SW 1271 (cell line): ENCODE results near the gene JAM3.
"Not testable (repeated sequence)": the region's sequence is repeated elsewhere in the genome, so short reads cannot be mapped to it uniquely, and the experiment has no call there.

ENCODE experiments used
- DNase-seq, 2 experiments: peaks; one replicate each; lab custom pipeline; 2025; lab: John Stamatoyannopoulos, UW

The JAM3 gene

DNA sequence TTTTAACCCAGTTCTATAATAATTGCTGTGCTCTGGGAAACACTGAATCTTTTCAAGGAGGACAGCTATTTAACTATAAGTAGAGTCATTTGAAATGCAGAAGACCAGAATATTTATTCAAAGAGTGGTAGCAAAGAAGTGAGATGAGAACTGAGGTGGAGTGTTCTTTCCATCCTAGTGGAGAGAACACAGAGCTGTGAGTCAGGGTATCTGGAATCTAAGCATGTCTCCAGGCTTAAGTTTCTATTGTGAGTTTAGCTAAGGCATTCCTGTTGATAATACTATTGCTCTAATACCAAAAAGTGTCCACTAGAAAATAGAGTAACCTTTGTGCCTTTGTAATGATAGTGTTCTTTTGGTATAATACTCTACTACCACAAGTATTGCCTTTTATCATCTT, 32.4 kb downstream of the JAM3 start:
- no peak for DNase-seq

DNA sequence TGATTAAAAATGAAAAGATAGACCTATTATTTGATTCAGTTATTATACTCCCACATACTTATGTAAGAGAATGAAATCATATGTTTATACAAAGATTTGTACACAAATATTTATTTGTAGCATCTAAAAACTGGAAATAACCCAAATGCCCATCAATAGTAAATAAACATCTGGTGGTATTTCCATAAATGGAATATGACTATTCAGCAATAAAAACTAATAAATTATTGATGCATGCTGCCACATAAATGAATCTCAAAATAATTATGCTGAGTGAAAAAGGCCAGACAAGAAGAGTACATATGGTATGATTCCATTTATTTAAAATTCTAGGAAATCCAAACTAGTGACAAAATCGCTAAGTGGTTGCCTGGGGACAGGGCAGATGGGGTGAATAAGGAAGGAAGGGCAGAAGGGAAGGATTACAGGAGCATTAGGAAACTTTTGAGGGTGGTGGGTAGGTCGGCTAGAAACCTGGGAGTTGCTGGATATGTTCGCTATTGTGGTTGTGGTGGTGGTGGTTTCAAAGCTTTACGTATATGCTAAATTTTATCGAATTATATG, 41.5 kb downstream of the JAM3 start:
- DNase-seq = no peak

DNA sequence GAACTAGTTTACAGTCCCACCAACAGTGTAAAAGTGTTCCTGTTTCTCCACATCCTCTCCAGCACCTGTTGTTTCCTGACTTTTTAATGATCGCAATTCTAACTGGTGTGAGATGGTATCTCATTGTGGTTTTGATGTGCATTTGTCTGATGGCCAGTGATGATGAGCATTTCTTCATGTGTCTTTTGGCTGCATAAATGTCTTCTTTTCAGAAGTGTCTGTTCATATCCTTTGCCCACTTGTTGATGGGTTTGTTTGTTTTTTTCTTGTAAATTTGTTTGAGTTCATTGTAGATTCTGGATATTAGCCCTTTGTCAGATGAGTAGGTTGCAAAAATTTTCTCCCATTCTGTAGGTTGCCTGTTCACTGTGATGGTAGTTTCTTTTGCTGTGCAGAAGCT, 44.9 kb downstream of the JAM3 start:
- not testable (repeated sequence) for DNase-seq

DNA sequence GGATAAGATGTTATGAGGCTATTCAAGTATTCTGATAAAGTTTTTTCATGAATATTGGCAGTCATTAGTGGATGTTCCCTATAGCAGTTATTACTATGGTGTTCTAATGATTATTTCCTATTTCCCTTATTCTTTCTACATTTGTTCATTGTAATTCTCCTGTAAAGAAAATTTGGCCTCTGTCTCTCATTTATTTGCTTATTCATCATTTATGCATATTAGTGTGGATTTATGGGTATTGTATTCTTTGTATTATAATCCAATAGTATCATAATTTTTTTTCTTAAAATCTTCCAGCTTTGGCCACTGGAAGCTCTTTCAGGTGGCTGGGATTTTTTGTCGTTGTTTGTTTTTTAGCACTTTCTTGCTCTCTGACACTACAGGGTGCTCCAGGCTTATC, 47.3 kb downstream of the JAM3 start:
- DNase-seq = no peak

DNA sequence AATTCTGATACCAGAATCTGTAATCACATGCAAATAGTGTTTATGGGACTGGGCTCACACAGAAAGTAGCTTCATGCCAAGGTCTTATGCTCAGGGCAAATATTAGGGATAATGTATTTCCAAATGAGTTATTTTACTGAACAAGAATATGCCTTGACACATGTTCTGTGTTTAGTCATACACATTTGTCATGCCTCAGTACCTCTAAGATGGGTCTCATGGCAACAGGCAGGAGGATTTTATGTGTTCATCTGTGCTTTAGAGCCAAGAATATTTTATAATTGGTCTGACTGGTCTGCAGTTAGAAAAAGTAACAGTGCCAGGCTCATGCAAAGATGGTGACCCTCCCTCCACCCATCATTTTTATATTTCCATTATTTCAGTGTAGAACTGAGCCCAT, 49.1 kb downstream of the JAM3 start:
- DNase-seq = no peak

DNA sequence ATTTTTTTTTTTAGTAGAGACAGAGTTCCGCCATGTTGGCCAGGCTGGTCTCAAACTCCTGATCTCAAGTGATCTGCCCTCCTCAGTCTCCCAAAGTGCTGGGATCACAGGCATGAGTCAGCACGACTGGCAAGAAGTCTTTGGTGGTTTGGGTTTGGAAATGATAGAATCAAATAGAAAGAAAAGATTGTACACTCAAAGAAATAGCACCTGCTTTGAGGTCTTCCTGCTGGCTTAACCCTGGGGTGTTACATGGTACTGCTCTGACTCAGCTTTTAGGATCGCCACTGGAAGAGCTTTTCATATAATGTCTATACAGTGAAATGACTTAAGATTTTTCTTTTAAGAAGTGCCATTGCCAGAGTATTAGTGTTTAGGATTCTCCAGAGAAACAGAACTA, 50.2 kb downstream of the JAM3 start:
- no peak for DNase-seq

DNA sequence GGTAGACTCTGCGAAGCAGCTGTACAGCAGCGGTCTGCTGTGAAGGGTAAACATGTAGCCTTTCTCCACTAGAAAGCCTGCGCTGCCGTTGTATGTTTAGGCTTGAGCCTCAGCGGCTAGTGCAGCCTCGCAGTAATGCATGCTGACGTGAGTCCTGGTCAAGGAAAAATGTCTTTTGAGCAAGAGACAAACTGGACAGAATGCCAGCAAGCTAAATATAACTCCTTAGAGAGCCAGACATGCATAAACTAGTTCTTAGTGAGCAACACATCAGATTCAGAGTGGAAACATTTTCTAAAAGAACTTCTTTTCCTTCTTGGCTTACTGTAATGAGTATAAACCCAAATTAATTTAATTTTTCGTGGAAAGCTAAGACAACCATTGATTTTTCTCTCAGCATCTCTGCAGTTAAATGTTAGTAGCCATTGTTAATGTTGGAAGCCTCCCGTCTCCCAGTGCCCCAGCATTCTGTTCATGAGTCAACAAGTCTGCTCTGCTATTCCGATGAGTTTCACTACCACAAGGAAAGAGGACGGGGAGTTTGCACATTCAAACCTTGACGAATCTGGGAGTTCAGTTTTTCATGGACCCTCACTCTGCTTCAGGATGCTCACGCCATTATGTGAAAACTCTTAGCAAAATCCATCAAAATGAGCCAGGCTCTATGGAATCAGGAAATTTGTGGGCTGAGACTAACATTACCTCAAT, 51.4 kb downstream of the JAM3 start:
- no peak for DNase-seq

DNA sequence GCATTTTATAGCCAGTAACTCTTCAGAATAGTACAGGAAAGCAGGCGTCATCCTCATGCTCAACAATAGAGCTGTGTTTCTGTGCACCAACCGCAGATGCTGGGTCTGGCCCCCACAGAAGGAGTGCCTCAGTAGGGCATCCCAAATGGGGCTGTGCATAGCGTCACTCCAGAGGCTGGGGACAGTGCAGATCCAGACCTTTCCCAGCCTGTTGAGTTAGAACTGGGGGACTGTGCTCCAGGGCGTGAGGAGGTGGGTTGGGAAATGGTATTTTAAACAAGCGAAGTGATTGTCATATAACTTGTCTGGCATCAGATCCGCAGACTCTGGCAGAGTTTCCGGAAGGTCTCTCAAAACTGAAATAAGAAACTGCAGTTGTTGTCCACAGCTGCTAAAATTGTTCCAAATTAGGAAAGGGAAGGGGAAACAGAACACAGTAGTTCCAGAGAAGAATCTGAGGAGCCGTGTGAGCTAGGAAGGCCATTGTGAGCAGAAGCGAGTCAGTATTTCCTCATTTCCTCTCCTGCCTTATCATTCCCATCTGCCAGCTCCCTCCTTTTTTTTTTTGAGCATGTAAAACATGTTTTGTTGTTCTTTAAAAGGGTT, 52.2 kb downstream of the JAM3 start:
- DNase-seq = no peak

DNA sequence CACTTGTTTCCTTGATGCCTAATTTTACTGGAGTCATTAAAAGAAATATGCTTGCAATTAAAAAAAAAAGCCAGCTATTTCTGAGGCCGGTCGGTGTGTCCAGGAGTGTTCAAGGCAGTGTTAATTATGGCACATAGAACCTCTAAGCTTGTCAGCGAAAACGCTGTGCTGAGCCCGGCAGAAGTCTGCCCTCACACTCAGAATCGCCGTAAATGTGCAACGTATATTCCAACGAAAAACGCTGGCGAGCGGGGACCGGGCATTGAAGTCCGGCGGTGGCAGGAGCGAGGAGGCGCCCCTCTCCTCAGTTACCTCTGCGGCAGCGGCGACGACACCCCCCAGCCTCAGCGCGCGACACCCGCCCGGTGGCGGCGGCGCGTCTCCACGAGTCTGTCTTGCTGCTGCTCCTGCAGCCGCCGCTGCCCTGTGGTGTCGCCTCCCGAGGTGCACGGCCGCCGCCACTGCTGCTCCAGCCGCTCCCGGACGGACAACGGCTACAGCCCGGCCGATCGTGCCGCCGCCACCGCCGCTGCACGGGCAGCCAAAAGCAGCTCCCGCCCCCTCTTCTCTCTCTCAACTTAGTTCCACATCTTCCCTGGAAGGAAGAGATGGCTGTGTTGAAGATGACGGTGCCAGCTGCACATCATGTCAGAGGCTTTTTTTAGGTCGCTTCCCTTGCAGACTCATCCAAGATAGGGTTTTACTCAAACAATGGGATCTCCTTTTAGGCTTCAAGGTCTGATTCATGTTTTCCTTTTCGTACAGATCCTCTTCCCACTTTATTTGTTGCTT, 56.0 kb downstream of the JAM3 start:
- DNase-seq = no peak

DNA sequence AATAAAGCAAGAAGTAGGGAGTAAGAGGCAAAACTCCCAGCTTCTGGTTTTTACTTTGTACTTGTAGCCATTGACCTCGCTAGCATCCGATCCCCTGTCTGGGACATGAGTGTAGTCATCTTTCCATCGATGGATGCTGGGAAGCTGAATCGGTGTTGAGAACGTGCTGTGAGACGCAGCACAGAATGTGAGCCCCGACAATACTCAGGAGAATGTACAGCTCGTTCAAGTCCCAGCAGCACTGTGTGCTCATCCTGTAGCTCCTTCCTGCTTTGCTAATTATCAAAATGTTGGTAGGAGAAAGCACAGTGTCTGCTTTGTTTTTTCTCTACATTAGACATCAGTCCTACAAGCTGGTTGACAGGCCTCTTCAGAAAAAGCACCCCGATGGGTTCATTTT, 56.6 kb downstream of the JAM3 start:
- no peak for DNase-seq

DNA sequence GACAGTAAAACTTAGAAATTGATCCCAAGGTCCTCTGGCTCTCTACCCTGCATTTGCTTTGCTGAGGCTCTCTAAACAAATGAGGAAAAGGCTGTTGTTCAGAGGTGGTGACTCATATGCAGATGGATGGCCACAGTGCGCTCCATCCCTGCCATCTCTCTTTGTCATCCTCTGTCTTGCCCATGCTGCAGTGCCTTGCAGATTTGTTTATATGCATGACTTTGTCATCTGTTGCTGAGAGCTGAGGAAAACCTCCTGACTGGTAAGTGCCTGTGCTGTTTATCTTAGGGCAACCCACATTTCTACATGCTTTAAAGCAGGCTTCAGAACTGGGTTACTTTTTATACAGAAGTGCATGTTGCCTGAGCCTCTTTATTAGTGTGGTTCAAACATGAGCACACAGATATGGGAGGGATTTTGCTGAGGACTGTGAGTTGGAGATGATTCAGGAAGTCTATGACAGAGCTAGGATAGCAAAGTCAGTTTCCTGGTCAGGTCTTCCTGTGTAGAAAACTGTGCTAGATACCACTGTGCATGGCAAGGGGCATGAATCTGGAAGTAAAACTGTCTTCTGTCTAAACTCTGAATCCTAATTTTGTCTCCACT, 57.4 kb downstream of the JAM3 start:
- no peak for DNase-seq

DNA sequence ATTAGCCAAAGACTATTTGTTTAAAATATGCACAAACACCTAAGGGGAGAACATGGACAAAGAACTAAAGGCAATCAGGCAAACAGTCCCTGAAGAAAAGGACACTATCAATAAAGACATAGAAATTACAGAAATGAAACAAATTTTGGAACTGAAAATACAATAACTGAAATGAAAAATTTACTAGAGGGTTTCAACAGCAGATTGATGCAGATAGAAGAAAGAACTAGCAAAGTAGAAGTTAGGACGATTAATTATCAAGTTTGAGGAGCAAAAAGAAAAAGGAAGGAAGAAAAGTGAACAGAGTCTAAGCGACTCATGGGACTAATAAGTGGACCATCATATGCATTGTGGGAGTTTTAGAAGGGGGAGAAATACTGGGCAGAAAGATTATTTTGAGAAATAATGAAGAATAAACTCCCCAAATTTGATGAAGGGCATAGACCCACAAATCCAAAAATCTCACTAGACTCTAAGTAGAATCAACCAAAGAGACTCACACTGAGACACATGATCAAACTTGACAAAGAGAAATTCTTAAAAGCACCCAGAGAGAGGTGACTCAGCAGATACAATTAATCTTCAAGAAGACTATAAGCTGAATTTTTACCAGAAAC, 62.9 kb downstream of the JAM3 start:
- DNase-seq = no peak

DNA sequence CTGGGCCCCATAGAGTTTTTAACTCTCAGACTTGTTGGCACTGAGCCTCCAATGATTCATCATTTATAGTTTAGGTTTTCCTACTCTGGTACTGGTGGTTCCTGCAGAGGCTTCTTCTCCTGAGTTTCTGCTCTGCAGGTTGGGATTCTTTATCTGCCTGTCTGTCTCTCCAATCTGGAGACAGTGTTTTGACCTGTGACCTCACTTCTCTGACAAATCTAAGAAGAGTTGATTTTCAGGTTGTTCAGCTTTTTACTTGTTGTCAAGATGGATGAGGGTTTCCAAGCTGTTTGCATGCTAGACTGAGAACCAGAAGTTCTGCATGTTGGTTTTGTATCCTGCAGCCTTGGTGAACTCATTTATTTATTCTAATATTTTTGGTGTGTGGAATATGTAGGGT, 63.9 kb downstream of the JAM3 start:
- no peak for DNase-seq

DNA sequence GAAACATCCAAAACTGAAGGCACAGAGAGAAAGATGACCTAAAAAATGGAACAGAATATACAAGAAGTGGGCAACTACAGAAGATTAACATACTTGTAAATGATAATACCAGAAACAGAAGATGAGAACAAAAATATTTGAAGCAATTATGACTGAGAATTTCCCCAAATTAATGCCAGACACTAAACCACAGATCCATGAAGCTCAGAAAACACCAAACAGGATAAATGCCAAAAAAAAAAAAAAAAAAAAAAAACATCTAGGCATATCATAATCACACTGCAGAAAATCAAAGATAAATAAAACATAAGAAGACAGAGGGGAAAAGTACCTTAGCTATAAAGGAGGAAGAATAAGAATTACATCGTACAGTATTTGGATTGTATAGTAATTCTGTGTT, 65.3 kb downstream of the JAM3 start:
- DNase-seq = no peak

DNA sequence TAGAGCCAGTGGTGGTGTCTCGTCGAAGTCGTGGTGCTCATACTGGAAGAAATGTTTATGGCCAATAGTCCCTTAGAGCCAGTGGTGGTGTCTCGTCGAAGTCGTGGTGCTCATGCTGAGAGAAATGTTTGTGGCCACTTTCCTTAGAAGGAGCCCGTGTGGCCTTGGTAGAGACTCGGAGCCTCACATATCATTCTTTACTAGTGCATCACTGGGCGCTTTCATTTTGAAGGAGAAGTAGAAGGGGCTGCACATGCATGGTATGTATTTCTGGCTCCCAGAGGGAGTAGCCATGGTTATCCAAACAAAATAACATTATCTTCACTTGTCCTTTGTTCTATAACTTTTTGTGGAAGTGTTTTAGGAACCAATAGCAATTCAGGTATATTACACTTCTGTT, 69.5 kb downstream of the JAM3 start:
- no peak for DNase-seq

DNA sequence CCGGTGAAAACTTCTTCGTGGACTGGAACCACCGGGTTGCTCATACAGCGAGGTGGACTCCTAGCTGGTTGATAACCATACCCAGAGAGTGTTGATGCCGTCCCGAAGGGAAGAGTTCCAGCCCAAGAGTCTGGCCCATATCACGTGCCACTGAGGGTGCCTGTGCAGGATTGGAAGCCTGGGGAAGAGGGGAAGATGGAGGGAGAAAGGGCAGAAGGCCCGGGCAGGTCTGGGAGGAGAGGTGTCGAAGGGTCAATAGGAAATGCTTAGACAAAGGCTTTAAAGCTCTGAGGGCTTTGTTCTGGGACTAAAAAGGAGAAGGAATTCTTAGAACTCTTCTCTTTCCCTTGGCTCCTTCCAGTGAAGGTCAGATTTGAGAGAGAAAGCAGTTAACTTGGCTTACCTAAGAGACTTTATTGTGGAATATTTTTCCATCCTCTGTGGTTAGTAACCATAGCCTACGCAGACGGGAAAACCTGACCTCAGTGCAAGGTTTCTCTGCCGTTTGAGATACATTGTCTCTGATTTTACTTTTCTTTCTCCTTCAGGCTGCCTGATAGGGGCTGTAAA, 70.5 kb downstream of the JAM3 start:
- DNase-seq = no peak

DNA sequence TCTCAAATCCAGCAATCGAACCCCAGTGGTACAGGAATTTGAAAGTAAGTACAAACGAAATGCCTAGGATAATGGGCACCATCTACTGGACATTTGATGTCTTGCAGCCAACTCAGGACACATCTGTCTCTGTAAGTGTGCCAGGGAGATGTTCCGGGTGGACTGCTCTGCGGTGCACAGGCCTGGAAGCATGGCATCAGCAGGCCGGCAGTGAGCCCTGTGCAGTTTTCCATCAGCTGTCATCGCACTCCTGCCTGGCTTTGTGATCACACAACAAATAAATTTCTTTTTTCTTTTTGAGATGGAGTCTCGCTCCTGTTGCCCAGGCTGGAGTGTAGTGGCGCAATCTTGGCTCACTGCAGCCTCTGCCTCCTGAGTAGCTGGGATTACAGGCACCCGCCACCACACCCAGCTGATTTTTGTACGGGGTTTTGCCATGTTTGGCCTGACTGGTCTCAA, 71.0 kb downstream of the JAM3 start:
- peak in 1 of 2 experiments; percentile 49 for DNase-seq

DNA sequence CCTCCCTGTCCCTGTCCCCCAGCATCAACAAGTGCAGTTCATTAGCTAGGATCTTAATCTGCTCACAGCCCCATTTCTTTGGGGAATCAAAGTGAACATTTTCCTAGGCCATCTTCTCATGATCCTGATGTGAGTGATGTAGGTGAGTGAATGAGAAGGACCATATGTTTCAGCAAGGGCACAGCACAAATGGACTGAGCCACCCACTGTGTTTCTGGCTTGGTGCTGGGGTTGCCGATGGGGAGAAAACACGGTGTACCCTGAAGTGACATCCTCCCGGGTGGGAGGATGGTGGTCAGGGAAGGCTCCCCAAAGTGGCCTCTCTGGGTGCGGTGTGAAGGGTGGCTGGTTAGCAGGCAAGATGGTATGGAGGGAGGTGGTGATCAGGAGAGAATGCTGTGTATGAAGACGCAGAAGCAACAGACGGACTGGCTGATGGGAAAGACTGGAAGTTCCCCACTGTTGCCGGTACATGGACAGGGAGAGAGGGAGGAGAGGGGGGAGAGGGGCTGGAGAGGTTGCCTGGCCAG, 72.2 kb downstream of the JAM3 start:
- no peak for DNase-seq

DNA sequence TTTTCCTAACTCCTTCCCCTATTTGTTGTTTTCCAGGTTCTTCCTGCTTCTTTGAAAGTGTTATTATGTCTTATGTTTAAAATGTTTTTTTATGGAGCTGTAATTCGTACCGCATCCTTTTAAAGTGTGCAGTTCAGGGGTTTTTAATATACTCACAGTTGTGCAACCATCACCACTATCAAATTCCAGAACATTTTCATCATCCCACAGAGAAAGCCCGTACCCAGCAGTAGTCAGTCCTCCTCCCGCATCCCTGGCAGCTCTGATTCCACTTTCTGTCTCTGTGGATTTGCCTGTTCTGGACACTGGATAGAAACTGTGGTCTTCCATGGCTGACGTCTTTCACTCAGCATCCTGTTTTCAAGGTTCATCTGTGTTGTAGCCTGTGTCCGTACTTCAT, 73.7 kb downstream of the JAM3 start:
- no peak for DNase-seq

DNA sequence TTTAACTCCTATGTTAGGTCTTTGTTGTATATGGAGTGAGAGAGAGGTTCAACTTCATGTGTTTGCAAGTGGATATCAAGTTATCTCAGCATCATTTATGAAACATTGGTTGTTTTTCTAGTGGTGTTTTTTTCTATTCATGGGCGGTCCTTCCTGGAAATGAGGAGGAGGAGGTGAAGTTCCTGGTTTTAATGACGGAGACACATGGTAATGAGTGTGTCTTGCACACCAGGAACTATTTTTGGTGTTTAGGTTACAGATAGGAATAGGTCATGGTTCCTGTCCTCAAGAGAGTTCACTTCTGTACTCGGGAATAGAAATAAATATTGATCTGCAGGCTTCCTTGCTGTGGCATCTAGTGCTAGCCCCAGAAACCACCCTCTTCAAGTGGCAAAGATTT, 74.9 kb downstream of the JAM3 start:
- DNase-seq = no peak

DNA sequence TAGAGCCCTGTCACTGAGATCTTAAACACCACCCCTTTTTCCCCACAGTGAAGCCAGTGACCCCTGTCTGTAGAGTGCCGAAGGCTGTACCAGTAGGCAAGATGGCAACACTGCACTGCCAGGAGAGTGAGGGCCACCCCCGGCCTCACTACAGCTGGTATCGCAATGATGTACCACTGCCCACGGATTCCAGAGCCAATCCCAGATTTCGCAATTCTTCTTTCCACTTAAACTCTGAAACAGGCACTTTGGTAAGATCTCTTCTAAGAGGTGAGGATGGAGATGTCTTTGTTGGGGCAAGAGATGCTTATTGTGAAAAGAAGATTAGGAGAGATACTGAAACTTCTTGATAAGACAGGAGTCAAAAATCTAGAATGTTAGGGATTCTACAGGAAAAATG, 75.9 kb downstream of the JAM3 start:
- DNase-seq = no peak
